OCI-LY7 (cell line): ENCODE results near the gene NRXN2. TPM values are rescaled to one million over a fixed set of nuclear protein-coding genes. Genes with fewer than 3 reads are reported as not detected.

Experiments
- BruUV-seq: library from RNA; stranded (reverse); fragments of 400-500 nt; replicated peaks from 2 replicates; lab custom pipeline; 2021; lab: Mats Ljungman, UMichigan
- CTCF ChIA-PET: fragments of 300-600 bp; sonication (Branson Sonifier 250); formaldehyde crosslinking; loops from one replicate; lab custom pipeline; 2022; ENCODE audit warnings: antibody characterized with exemption; ENCODE audit not compliant: unreplicated experiment; lab: Charles Lee
- POLR2A ChIA-PET: fragments of 300-600 bp; sonication (Branson Sonifier 250); formaldehyde crosslinking; loops from one replicate; lab custom pipeline; 2022; ENCODE audit warnings: antibody characterized with exemption; lab: Charles Lee
- DNase-seq: peaks from one replicate; pipeline ENCODE4 v3.0.0-alpha.2; 2015; ENCODE audit warnings: low spot score
- H2AFZ ChIP-seq: fragments of 200-600 bp; sonication (generic), shearing (Covaris generic); 2 replicates; pipeline ENCODE4 v1.6.1; 2014; ENCODE audit warnings: mild to moderate bottlenecking, antibody characterized with exemption, low read length, moderate library complexity
- H3K27ac ChIP-seq: fragments of 200-600 bp; sonication (generic); 2 replicates; pipeline ENCODE4 v1.5.1; 2014; ENCODE audit warnings: mixed run types, low read depth, mild to moderate bottlenecking, moderate library complexity, low read length, inconsistent platforms; ENCODE audit not compliant: poor library complexity, severe bottlenecking
- H3K36me3 ChIP-seq: fragments of 200-600 bp; sonication (generic); 2 replicates; pipeline ENCODE4 v1.6.1; 2014; ENCODE audit warnings: mild to moderate bottlenecking, antibody characterized with exemption, low read length, moderate library complexity, mixed read lengths; ENCODE audit not compliant: insufficient read depth
- H3K4me1 ChIP-seq: fragments of 200-600 bp; sonication (generic); 2 replicates; pipeline ENCODE4 v1.5.1; 2014; ENCODE audit warnings: mild to moderate bottlenecking, low read length; ENCODE audit not compliant: insufficient read depth, poor library complexity, severe bottlenecking
- H3K4me2 ChIP-seq: fragments of 200-600 bp; sonication (generic); 2 replicates; pipeline ENCODE4 v1.6.1; 2014; ENCODE audit warnings: mild to moderate bottlenecking, low read length
- H3K4me3 ChIP-seq: fragments of 200-600 bp; sonication (generic); 2 replicates; pipeline ENCODE4 v1.5.1; 2014; ENCODE audit warnings: mild to moderate bottlenecking, low read depth, low read length; ENCODE audit not compliant: poor library complexity, severe bottlenecking
- H3K79me2 ChIP-seq: fragments of 200-600 bp; sonication (generic); 2 replicates; pipeline ENCODE4 v1.6.1; 2016; ENCODE audit warnings: low read depth, mild to moderate bottlenecking, low read length, moderate library complexity, mixed read lengths; ENCODE audit not compliant: insufficient read depth
- H3K9me2 ChIP-seq: fragments of 200-600 bp; sonication (generic); 2 replicates; pipeline ENCODE4 v1.6.1; 2016; ENCODE audit warnings: mild to moderate bottlenecking, low read length, mixed read lengths; ENCODE audit not compliant: insufficient read depth
- H3K9me3 ChIP-seq: fragments of 200-600 bp; sonication (generic); 2 replicates; pipeline ENCODE4 v1.6.1; 2014; ENCODE audit warnings: mild to moderate bottlenecking, mixed run types, low read length, mixed read lengths
- H4K20me1 ChIP-seq: fragments of 200-600 bp; sonication (generic); 2 replicates; pipeline ENCODE4 v1.6.1; 2014; ENCODE audit warnings: mild to moderate bottlenecking, antibody characterized with exemption, low read length, moderate library complexity, mixed read lengths; ENCODE audit not compliant: insufficient read depth
- EZH2phosphoT487 ChIP-seq: fragments of 200-600 bp; sonication (generic); IDR thresholded peaks from 2 replicates; pipeline ENCODE4 v1.6.1; 2018; ENCODE audit warnings: low read depth, borderline replicate concordance, mild to moderate bottlenecking, mixed run types, antibody characterized with exemption, low read length, moderate library complexity, mixed read lengths
- intact Hi-C: fragments of 100-400 bp; cut with micrococcal nuclease; formaldehyde crosslinking; loops from one replicate; pipeline ENCODE4 v1.10.0; 2022; ENCODE audit not compliant: unreplicated experiment
- total RNA-seq, 2 experiments: library from RNA; depleted of rRNA in 1 of 2; stranded (reverse); fragments of >200 nt in 1 of 2; shearing (Covaris generic) in 1 of 2; gene quantifications; 2 replicates each; pipeline ENCODE4 v1.2.3, GENCODE V29; 2014 to 2022
- TF ChIP-seq, protein P1 (sequence below): fragments of 200-600 bp; sonication (generic); conservative IDR thresholded peaks from 2 replicates; pipeline ENCODE4 v1.5.1; 2014; ENCODE audit warnings: mild to moderate bottlenecking, antibody characterized with exemption, low read length, moderate library complexity, mixed read lengths

Gene NRXN2
- total RNA-seq, 2 experiments from 2014 or later = 2.4 to 3.3 TPM

DNA sequence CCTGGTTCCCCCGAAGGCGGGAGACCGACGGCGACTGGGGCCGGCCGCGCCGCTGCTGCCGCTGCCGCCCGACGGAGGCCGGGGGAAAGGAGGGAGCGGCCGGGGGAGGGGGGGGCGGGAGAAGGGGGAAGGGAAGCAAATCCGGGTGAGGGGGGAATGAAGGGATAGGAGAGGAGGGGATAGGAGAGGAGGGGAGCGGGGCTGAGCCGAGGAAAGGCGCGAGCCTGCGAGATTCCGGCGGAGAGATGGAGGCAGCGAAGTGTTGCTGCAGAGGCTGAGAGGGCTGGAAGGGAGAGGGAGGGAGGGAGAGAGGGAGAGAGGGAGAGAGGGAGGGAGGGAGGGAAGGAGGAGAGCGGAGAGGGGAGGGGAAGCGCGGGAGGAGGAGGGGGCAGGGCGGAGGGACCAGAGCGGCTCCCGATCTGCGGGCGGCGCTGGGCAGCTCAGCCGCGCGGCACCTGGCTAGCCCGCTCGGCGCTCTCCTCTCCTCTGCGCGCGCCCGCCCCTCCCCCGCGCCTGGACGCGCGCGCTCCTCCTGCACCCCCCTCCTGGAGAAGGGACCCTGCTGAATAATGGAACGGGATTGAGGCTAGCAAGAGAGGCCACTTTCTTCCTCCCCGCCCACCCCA, 79.6 kb downstream of the NRXN2 start:
- CTCF ChIA-PET = no interaction called here

DNA sequence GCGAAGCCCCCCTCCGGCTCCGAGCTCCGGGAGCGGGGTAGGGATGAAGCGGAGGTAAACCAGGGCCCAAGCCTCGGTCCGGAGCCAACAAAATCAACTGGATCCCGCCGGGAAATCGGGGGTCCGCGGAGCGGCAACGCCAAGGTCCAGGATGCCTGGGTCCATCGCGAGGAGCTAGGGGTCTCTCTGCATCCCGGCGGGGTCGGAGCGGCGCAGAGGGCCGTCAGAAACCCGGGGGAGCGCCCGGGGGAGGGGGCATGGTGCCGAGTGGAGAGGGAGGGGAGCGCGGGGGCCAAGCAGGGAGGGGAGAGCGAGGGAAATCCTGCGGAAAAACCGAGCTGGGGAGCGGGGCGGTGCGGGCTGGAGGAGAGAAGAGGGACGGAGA, 80.1 kb downstream of the NRXN2 start:
- BruUV-seq = no TSS peak
- TF ChIP-seq, protein P1, sequence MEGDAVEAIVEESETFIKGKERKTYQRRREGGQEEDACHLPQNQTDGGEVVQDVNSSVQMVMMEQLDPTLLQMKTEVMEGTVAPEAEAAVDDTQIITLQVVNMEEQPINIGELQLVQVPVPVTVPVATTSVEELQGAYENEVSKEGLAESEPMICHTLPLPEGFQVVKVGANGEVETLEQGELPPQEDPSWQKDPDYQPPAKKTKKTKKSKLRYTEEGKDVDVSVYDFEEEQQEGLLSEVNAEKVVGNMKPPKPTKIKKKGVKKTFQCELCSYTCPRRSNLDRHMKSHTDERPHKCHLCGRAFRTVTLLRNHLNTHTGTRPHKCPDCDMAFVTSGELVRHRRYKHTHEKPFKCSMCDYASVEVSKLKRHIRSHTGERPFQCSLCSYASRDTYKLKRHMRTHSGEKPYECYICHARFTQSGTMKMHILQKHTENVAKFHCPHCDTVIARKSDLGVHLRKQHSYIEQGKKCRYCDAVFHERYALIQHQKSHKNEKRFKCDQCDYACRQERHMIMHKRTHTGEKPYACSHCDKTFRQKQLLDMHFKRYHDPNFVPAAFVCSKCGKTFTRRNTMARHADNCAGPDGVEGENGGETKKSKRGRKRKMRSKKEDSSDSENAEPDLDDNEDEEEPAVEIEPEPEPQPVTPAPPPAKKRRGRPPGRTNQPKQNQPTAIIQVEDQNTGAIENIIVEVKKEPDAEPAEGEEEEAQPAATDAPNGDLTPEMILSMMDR = no peak
- no peak for TF ChIP-seq EZH2phosphoT487

More for the DNA sequence above, 79.6 kb downstream of the NRXN2 start:
- Histone ChIP-seq H3K36me3 (no peaks in the 10 kb centered on the region), H3K4me2 (no peak overlapping the region), H3K27ac (no peak overlapping the region), H2AFZ (no peak overlapping the region), H3K79me2 (no peaks in the 10 kb centered on the region), H3K9me2 (no peaks in the 10 kb centered on the region), H3K4me1 (peaks cover 8% of the 10 kb centered on the region), H4K20me1 (no peaks in the 10 kb centered on the region), H3K4me3 (no peak overlapping the region), H3K9me3 (no peaks in the 10 kb centered on the region)
- TF ChIP-seq, protein P1 = no peak
- TF ChIP-seq EZH2phosphoT487 = no peak
- BruUV-seq = no TSS peak
- intact Hi-C loops = no loop called here
- POLR2A ChIA-PET = no interaction called here
- DNase-seq = no peak

DNA sequence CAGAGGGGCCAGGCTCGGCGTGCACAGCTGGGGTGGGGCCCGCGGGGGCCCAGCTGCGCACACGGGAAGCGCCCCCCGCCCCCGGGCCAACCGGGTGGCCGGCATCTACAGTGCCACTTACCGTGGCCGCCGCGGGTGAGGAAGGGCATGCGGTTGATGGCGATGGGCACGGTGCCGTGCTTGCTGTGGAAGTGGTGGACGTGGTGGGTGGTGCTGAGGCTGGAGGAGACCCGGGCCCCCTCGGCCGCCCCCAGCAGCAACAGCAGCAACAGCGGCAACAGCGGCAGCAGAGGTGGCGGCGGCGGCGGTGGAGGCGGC, 80.6 kb downstream of the NRXN2 start:
- H2AFZ ChIP-seq = no peak overlapping the region
- intact Hi-C loops = no loop called here
- DNase-seq = no peak
- no peak overlapping the region for H3K27ac ChIP-seq
- peaks cover 12% of the 10 kb centered on the region for H3K4me1 ChIP-seq
- no peaks in the 10 kb centered on the region for H3K79me2 ChIP-seq
- POLR2A ChIA-PET = no interaction called here
- H3K4me2 ChIP-seq = no peak overlapping the region
- H4K20me1 ChIP-seq = no peaks in the 10 kb centered on the region
- H3K36me3 ChIP-seq = no peaks in the 10 kb centered on the region
- CTCF ChIA-PET = no interaction called here
- no peaks in the 10 kb centered on the region for H3K9me2 ChIP-seq
- H3K4me3 ChIP-seq = no peak overlapping the region
- TF ChIP-seq, protein P1 = no peak
- no peak for TF ChIP-seq EZH2phosphoT487
- no TSS peak for BruUV-seq
- no peaks in the 10 kb centered on the region for H3K9me3 ChIP-seq

More for the DNA sequence above, 80.1 kb downstream of the NRXN2 start:
- ChIA-PET POLR2A (no interaction called here), CTCF (no interaction called here)
- Histone ChIP-seq H3K4me3 (no peak overlapping the region), H4K20me1 (no peaks in the 10 kb centered on the region), H3K79me2 (no peaks in the 10 kb centered on the region), H3K9me3 (no peaks in the 10 kb centered on the region), H3K4me2 (no peak overlapping the region), H3K4me1 (peaks cover 12% of the 10 kb centered on the region), H3K9me2 (no peaks in the 10 kb centered on the region), H3K36me3 (no peaks in the 10 kb centered on the region), H3K27ac (no peak overlapping the region), H2AFZ (no peak overlapping the region)
- no peak for DNase-seq
- intact Hi-C loops = no loop called here
